AML-193 (cell line): Measurements from ENCODE around the gene PLPP4.

Experiments used
- DNase-seq, 2 experiments: peaks; one replicate each; lab custom pipeline; 2025; lab: John Stamatoyannopoulos, UW

The PLPP4 gene

DNA sequence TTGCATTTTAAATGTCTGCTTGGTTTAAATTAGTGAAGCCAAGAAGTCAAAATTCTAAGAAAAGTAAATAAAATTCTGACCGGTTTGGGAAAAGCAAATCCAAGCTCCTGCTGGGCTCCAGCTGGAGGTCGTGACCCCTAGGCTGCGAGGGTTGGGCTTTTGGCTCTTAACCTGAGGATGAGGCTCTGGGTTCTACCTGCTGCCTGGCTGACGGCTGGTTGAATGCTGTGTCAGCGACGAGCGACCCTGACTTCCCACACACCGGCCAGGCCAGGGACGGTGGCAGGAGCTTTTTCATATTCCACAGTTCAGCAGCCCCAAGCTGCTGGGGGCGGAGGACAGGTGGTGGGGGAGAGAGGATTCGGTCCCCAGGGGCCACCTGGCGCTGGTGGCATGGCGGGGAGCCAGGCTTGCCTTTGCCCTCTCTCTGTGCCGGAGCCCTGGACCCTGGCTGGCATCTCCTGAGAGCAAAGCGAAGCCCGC lies 843 bp upstream of the PLPP4 start:
- no peak for DNase-seq

DNA sequence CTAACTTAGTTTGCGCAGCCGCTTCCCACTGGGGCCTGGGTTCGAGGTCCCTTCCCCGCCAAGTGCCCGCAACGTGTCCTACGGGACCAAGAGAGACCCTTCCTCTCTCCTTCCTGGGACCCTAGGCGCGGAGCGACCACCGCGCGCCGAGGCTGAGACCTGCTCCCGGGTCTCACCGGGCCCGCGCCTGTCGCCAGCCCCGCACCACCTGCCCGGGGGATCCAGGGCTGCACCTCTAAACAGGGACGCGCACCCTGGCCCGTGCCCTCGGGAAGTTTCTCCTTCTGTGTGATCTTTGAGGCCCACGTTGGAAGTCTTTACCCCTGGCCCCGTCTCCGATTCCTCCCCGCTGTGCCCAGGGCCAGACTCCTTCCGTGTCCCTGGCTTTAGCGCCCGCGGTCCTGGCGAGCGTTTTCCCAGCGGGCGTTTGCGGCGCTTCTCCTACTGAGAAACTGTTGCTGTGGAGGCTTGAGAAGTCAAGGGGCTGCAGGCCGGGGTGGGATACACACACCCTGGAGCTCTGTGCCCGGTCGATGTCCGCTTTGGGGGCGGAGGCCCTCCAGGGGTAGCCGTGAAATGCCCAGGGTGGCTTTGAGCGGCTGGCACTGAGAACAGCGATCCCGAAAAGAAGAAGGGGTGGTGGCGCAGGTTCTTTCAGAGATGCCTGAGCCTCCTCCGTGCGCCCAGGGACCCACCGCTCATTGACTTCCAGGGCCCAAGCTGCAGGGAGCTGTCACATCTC lies 575 bp downstream of the PLPP4 start:
- DNase-seq, result no peak

DNA sequence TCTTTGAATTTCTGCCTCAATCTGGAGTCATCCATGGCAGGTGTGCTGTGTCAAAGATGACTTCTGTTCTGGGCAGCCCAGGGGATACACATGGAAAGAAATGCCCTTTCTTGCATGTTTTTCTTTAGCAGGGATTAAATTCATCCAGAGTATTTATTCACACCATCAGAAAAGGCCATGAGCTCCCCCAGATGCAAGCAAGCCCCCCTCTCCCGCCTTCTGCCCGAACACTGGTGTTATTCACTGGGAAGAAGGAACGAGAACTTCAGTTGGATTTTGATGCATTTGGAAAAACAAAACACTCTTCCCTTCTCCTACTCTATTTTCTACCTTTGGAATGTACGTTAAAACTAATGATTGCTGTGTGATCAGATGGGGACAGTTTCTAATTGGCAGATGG lies 1.4 kb downstream of the PLPP4 start:
- no peak for DNase-seq

DNA sequence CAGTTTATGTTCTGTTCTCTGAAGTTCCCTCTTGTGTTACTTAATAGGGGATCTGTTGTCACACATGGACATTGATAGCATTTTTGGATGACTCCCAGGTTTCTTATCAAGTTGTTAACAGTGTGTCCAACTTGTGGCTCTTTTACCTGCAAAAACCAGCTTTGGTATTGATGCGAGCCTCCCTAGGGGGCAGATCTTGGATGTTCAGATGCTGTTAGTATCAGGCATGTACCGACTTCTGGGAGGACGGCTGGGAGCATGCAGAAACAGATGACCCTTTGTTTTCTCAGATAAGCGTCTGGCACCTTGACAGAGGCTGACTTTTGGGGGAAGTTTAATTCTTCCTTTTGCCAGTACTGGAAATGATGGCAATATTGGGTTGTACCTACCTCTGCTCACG lies 2.2 kb downstream of the PLPP4 start:
- DNase-seq, result no peak

DNA sequence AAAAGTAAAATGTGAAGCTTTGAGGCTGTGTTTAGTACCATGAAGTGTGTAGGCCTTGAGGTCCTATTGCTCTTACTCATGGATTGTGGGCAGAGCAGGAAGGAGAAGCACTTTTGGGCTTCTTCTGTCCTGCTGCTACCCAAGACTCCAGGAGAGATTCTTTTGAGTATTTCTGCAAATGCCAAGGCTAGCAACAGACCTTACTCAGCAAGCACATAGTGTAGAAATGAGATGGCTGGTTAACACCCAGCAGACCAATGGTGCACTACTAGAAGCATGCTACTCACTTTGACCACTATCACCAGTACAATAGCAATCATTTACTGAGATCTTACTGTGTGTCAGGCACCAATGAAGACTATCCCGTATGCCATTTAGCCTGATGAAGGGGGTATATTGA lies 3.2 kb downstream of the PLPP4 start:
- DNase-seq, result no peak

DNA sequence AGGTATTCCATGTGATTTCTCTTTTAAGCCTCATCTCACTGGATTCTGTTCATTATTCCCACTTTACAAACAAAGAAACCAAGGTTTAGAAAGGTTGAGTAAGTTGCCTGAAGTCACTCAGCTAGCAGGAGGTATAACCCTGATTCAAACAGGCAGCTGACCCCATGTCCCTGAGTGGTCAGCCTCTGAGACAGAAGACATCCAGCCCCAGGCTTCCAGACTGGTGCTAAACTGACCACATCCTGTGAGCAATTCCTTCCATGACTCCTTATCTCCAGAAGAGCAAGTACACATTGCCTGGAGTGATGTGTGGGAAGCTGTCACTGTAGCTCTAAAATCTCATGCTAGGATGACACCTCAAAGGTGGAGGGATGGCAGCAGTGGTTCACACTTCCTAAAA lies 3.7 kb downstream of the PLPP4 start:
- DNase-seq, result no peak

DNA sequence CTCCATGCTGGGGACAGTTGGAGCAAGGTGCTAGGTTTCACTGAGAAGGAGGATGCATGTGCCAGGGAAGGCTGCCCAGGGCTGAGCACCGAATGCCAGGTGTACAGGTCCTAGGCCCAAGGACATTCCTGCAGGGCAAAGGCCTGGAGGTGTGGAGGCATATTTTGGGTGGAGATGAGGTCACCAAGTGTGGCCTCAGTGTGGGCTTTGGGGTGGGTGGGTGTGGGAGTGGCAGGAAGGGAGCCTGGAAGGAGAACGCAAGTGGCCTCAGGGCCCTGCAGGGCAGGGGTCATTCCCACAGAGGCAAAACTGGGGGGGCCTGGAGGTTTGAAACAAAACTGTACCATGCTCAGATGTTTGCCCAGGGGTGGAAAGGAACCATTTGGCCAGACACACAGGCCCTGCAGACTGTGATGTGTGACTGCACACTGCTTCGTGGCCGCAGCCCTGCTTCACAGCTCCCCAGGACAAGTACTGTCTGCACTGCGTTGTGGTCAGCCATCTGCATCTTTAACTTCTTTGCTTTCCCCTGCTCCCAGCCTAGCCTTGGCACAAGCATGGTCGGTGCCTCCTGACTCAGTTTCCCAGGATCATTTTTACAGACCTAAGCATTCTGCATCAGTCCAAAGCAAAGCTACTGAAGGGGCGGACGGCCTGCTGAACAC lies 5.1 kb downstream of the PLPP4 start:
- DNase-seq, result no peak

DNA sequence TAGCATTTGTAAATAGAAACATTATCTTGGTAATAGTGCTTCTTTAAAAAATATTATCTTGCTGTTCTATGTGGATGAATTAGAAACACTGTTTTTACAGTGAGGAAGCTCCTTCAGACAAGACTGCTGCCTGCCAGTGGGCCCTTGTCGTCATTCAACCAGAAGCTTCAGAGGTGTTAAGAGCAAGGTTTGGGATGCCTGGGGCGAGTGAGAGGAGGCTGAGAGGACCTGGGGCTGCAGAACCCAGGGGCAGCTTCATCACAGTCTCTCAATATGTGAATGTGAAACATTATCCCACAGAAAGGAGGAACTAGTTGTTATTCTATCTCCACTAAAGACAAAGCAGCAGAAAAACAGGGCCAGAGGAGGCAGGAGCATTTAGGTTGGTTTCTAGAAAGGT lies 8.1 kb downstream of the PLPP4 start:
- DNase-seq, result no peak

DNA sequence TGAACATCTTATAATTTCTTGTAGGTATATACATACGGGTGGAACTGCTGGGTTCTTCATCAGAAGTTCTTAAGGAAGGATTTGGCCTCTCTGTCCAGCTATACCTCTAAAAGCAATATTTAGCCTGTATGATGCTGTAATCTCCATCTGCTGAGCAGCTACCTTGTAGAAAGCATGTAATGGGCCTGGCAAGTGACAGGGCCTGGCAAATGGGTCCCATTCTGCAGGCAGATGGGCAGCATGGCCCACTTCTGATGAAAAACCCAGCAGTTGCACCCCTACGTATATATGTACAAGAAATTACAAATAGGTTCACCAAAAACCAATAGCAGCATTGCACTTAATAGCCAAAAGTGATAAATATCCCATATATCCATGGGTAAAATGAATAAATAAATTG lies 9.0 kb downstream of the PLPP4 start:
- no peak for DNase-seq

DNA sequence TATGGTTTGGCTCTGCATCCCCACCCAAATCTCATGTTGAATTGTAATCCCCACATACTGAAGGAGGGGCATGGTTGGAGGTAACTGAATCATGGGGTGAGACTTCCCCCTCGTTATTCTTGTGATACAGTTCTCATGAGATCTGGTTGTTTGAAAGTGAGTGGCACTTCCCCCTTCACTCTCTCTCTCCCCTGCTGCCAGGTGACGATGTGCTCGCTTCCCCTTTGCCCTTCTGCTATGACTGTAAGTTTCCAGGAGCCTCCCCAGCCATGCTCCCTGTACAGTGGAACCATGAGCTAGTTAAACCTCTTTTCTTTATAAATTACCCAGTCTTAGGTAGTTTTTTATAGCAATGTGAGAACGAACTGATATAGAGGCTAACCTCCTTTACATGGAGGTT lies 16.6 kb downstream of the PLPP4 start:
- DNase-seq, result no peak

DNA sequence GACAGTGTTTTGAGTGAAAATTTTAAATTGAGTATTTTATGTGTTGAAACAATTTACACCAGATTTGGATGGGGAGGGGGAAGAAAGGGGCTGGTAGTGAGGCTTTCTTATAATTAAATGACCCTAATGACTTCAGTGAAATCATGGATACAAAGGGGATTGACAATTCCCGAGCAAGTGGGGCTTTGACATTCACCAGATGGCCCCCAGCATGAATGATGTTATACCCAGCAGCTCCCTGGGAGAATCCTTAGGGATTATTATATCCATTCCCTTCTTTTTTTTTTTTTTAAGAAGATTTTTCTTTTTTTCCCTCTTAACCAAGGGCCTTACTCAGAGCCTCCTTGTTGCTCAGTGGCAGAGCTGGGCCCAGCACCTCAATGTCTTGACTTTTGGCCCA lies 17.9 kb downstream of the PLPP4 start:
- DNase-seq, result no peak

DNA sequence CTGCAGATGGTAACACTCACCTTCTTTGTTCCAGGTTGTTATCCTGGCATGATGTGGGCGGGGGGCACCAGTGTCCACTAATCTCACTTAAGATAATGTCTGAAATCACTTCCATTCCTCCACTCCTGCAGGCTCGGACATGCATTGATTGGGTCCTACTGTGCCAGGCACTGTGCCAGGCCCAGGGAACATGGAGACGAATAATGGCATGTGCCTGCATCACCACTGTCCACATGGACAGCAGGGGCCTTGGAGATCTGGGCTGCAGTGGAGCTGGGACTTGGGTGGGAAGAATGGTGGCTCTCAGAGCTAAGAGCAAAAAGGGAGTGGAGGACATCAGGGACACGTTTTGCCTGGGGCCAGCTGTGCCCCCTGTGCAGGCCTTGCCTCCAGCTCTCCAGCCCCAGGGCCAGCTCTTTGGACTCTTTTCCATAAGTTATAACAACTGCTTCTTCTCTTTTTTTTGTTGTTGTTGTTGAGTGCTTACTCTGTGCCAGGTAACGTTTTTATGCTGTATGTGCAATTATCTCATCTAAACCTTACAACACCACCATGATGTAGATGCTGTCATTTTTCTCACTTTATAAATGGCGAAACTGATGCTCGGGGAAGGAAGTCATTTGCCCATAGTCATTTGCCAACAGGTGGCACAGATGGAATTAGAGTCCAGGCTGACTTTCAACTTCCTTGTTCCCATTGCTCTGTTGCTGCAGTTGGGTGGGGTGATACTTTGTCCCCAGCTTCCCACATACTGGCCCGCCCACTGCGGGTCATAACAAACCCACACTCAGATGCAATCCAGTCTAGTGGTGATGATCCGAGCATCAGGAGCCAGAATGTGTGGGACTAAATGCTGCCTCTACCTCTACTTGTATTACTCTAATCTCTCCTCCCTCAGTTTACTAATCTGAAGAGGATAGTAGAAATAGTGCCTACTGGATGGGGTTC lies 19.1 kb downstream of the PLPP4 start:
- no peak for DNase-seq

DNA sequence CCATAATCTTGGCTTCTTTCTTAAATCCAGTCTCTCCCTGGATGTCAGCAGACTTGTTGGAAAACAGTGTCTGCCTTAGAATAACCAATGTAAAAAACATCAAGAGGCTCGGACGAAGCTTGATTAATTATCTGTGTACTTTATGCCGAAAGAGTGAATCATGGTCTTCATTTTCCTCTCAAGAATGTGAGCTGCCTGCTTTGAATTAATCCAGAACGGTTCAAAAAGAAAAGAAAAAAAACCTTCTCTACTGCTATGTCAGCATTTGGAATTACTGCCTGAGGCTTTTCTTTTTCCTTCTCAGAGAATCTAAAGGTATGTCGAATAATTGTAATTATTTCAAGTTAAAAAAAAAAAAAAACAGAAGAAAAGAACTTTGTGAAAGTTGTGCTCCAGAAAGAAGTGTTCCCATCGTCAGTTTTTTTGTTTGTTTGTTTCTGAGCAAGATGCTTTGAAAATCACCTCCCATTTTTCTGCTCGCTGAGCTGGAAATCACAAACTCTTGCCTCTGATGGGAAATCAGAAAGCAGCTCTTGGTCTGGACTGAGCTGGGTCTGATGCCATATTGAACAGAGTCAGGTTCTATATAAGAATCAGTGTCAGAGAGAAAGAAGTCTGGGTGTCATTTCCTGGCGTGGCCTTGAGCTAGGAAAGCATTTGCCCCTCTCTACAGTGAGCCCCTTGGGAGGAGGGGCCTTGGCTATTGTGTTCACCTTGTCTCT lies 20.2 kb downstream of the PLPP4 start:
- no peak for DNase-seq

DNA sequence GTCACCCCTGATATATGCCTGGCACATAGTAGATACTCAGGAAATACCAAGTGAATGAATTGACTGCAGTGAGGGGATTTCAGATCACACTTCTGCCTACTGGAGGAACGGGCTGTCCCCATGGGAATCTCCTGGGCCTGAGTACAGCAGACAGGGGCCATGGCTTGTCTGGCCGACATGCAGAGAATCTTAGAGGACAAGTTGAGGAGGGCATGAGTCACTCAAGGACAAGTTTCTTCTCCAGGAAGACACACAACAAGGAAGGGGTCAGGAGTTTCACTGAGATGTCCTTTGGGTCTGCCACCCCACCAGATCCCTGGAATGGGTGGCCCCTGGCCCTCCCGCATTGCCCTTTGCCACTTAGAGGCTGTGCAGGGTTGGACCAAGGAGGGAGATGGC lies 20.7 kb downstream of the PLPP4 start:
- no peak for DNase-seq

DNA sequence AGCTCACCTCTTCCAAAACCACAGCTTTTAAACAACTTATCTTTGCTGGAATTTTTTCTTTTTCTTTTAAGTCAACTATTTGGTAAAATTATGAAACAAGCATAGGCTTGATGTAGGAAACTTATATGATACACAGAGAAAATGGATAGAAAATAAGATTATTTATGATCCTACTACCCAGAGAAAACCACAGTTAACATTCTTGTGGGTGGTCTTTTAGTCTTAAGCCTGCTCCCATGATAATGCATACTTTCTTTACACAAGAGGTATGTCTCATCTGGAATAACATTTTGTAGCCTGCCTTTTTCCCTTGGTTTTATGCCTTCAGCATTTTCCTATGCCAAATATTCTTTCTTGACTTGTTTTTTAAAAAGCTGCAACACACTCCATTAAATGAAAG lies 21.4 kb downstream of the PLPP4 start:
- no peak for DNase-seq

DNA sequence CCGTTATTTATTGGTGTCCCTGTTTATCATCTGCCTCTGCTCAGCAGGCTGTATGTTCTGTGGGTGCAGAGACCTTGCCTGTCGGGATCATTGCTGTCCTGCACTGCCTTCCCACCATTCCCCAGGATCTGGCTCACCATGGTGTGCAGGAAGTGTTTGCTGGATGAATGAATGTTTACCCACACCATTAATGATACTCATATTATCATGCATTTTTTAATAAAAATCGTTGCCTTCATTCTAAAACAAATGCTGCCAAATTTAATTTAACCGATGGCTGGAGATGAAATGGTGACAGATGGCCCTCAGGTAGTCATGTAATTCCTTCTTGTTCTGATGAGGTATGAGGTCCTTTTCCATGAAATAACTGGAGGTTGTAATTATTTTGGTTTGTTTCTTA lies 22.5 kb downstream of the PLPP4 start:
- no peak for DNase-seq

DNA sequence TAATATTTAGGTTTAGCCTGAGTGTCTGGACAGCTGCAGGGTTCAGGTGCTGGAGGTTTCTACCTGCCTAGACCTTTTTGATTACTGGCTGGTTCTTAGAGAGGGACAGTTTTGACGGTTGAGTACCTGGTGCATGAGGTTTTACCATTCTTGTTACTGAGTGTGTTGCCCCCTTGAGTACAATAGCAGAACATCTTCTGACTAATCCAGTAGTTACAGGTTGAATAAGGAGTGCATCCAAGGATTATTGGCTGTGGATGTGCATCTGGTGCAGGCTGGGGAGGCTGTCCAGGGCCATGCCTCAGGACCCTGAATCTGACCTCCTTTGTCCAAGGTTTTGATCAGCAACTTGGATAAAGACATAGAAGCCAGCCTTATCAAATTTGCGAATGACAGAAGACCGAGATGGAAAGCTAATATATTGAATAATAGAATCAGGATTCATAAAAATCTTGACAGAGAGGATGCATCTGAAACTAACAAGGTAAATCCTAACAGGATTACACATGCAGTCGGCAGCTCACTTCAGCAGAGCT lies 23.1 kb downstream of the PLPP4 start:
- no peak for DNase-seq

DNA sequence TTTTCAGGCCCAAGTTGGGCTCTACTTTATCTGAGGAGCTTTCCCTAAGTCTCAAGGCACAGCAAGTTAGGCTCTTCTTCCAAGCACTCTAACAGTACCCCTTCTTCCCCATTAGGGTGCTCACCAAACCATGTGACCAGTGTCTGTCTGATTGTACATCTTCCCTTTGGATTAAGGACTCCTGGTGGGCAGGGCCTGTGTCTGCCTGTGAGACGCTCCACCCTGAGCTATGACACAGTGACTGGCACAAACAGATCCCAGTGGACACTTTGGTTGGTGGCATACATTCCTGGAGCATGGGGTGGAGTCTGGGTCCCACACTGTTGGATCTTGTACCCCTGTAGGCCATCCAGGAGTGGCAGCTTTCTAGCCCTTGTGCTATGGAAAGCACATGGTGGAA lies 23.8 kb downstream of the PLPP4 start:
- no peak for DNase-seq

DNA sequence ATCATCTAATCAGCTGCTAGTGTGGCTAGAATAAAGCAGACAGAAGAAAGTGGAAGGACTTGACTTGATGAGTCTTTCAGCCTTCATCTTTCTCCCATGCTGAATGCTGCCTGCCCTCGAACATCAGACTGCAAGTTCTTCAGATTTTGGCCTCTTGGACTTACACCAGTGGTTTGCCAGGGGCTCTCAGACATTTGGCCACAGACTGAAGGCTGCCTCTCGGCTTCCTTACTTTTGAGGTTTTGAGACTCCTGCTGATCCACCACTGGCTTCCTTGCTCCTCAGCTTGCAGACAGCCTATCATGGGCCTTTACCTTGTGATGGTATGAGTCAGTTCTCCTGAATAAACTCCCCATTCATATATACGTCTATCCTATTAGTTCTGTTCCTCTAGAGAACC lies 26.0 kb downstream of the PLPP4 start:
- no peak for DNase-seq

DNA sequence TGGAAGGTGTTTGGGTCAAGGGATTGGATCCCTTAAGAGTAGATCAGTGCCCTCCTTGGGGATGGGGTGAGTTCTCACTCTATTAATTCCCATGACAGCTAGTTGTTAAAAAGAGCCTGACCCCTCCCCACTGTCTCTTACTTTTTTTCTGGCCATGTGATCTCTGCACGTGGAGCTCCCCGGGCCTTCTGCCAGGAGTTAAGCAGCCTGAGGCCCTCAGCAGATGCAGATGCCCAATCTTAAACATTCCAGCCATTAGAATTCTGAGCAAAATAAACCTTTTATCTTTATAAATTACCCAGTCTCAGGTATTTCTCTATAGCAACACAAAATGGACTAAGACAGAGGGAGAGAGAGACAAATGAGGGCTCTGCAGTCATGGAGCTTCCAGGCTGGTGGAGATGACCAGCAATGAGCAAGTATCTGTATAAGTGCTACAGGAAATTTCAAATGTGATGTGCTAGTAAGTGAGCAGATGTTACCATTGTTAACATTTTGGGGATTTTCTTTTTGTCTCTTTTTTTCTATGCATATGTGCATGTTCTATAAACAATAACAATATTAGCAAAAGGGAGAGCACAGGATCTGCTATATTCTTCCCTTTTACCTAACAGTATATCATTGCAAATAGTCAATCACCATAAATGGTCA lies 26.7 kb downstream of the PLPP4 start:
- no peak for DNase-seq

DNA sequence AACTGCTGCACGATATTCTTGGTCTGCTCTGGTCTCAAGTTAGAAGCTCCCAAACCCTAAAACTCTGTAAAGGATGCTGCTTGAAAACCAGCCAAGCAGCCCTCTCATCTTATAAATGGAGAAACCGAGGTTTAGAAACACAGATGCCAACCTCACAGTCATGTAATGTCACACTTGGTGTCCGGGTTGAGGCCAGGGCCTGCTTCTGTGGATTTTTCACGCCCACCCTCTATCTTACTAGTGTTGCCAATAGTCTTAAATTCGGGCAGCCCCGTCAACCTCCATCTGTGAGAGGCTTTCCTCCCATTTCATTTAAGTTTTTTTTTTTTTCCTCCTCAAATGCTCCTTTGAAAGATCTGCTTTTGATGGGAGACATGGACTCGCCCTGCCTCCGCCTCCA lies 28.9 kb downstream of the PLPP4 start:
- DNase-seq, result no peak
